ENCODE measurements around the gene NPVF. TPM values are rescaled to one million over a fixed set of nuclear protein-coding genes. Genes with fewer than 3 reads are reported as not detected.

Gene NPVF
- total and polyA plus RNA-seq, 2 of the 4 experiments (the other 2 are of a cell fraction): not detected

- Histone ChIP-seq H3K9ac (ENCODE audit: low read depth, low read length) (no peak overlapping the region), H2AFZ (replicated peaks; ENCODE audit: low read length, poor library complexity) (no peak overlapping the region), H3K4me3 (ENCODE audit: insufficient read depth, low read depth, low read length) (no peak overlapping the region), H3K4me1 (ENCODE audit: control insufficient read depth, insufficient read depth, low read length) (no peaks in the 10 kb centered on the region), H2BK5ac (ENCODE audit: low read depth, low read length, poor library complexity, severe bottlenecking) (no peak overlapping the region), H4K8ac (ENCODE audit: low read depth in 2 of 2, low read length in 2 of 2) (no peak overlapping the region), H3K4ac (ENCODE audit: low read depth, low read length) (no peak overlapping the region), H3K4me2 (ENCODE audit: low read depth, low read length) (no peak overlapping the region), H4K5ac (ENCODE audit: low read depth, low read length) (no peak overlapping the region), H2AK5ac (ENCODE audit: low read depth, low read length) (no peak overlapping the region), H4K91ac (ENCODE audit: insufficient read depth, low read depth, low read length) (no peak overlapping the region), H3K56ac (ENCODE audit: extremely low read depth, insufficient read depth, low read length) (no peak overlapping the region), H3K23ac (ENCODE audit: low read depth, low read length) (no peak overlapping the region), H3K18ac (ENCODE audit: low read depth, low read length) (no peak overlapping the region), H3K27ac (ENCODE audit: insufficient read depth, low read length) (no peak overlapping the region), H3K9me1 (ENCODE audit: insufficient read depth, low read length) (no peaks in the 10 kb centered on the region), H3K14ac (replicated peaks; ENCODE audit: low read depth, low read length) (no peak overlapping the region), H2AK9ac (replicated peaks; ENCODE audit: low read depth, low read length, poor library complexity) (no peak overlapping the region), H3K9me3 (ENCODE audit: control insufficient read depth, insufficient read depth, low read length) (no peaks in the 10 kb centered on the region), H4K20me1 (ENCODE audit: insufficient read depth, low read length) (no peaks in the 10 kb centered on the region), H2BK15ac (ENCODE audit: low read depth, low read length) (no peak overlapping the region), H3K27me3 (ENCODE audit: control insufficient read depth, insufficient read depth, low read length) (peaks cover 2% of the 10 kb centered on the region; the same call in 1 of the 2 replicates), H2BK20ac (ENCODE audit: low read depth, low read length) (no peak overlapping the region), H3K79me1 (ENCODE audit: low read depth in 1 of 2, low read length in 2 of 2) (no peaks in the 10 kb centered on the region), H3K36me3 (ENCODE audit: control insufficient read depth, insufficient read depth, low read length) (no peaks in the 10 kb centered on the region), H2BK120ac (ENCODE audit: low read depth, low read length) (no peak overlapping the region)
- intact Hi-C loops (cut with micrococcal nuclease) (loop anchor here (10.0 kb wide), 1 partner anchor 1909 kb away; the partner anchor contains the start of gene HOXA9), in situ Hi-C loops (cut with MboI; ENCODE audit: low sequenced_read_pairs) (loop anchor here (5.0 kb wide), 3 partner anchors 132 to 597 kb away; no protein-coding TSS in a partner anchor), dilution Hi-C loops (cut with HindIII; ENCODE audit: low sequenced_read_pairs, unreplicated experiment) (no loop called here)
- 83% methylated on average over 2 of the region's 7 CpGs; no CpG with 5 or more reads in 1 of the 2 experiments for WGBS, 2 experiments (ENCODE audit: extremely low coverage in 2 of 2, insufficient read length in 1 of 2)
- ChIA-PET CTCF (interaction anchor here (0.5 to 1.2 kb wide), 3 partner anchors 39 to 135 kb away, joined by 3 to 6 read pairs (median 3); no protein-coding TSS in a partner anchor), POLR2A (ENCODE audit: unreplicated experiment) (no interaction called here)
- no TSS peak for BruUV-seq (replicated peaks)
- no peak for DNase-seq
- no peak for ATAC-seq (ENCODE audit: low read depth)
- TF ChIP-seq FOS (IDR thresholded peaks at IDR 0.05; ENCODE audit: low read depth, low read length) (no peak), RAD21 (IDR thresholded peaks at IDR 0.05; ENCODE audit: low read length) (no peak), ELK1 (IDR thresholded peaks at IDR 0.05; ENCODE audit: borderline replicate concordance, low read depth, low read length) (no peak), USF2 (IDR thresholded peaks at IDR 0.05; ENCODE audit: low read depth, low read length) (no peak), RFX5 (IDR thresholded peaks at IDR 0.05; ENCODE audit: low read depth, low read length) (no peak), MAZ (IDR thresholded peaks at IDR 0.05; ENCODE audit: borderline replicate concordance, low read depth, low read length) (no peak), SMC3 (IDR thresholded peaks at IDR 0.05; ENCODE audit: low read depth, low read length) (no peak), NFE2L2 (IDR thresholded peaks at IDR 0.05; ENCODE audit: low read depth, low read length) (no peak), CEBPB (IDR thresholded peaks at IDR 0.05; ENCODE audit: low read depth, low read length) (no peak), BHLHE40 (IDR thresholded peaks at IDR 0.05; ENCODE audit: low read depth, low read length) (no peak), POLR2A (IDR thresholded peaks at IDR 0.05; ENCODE audit: low read depth, low read length) (no peak), MXI1 (IDR thresholded peaks at IDR 0.05; ENCODE audit: borderline replicate concordance, low read depth, low read length) (no peak), CHD1 (IDR thresholded peaks at IDR 0.05; ENCODE audit: low read depth, low read length) (no peak), MAFK (IDR thresholded peaks at IDR 0.05; ENCODE audit: low read depth, low read length) (no peak), CTCF (conservative IDR thresholded peaks at IDR 0.05; ENCODE audit: low read depth, low read length) (no peak)
These were observed 27.5 kb upstream of the NPVF start for GRCh38 chr7:25255611-25256332.

Data from IMR-90 (cell line).